ENCODE measurements around the gene ARID1B. TPM values are rescaled to one million over a fixed set of nuclear protein-coding genes. Genes with fewer than 3 reads are reported as not detected.

The ARID1B gene
- total and polyA plus RNA-seq, 2 of the 4 experiments (the other 2 are of a cell fraction): 14.5 to 20.1 TPM

DNA sequence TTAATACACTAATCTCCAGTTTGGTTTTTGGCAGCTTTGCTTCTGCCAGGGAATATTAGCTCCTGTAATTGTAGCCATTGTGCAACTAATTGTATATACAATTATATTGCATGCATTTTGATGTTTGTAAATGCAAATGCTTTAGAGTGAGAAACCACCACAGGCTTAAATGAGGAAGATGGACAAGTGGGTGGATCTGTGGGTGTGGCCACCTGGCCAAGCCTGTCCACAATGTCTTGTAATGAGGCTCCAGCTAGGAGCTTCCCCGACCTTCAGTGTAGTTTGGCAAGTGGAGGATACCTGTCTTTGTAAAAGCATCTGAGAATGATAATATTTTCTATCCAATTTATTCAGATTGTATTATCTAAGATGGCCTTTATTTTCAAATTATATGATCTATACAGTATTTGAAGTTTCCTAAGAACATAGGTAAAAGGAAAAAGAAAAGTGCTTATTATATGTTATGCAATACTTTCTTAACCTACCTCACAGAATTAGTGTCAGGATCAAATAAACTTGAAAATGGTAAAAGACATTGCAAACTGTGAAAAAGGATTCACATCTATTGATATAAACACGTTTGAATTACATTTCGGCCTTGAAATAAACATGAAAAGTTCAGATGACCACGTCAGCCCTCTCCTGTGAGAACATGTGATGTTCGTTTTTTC, 49.3 kb upstream of the ARID1B start:
- Histone ChIP-seq H3K9me1 (ENCODE audit: insufficient read depth, low read length) (no peaks in the 10 kb centered on the region), H3K4me2 (ENCODE audit: low read depth, low read length) (no peak overlapping the region), H4K91ac (ENCODE audit: insufficient read depth, low read depth, low read length) (no peak overlapping the region), H3K36me3 (ENCODE audit: control insufficient read depth, insufficient read depth, low read length) (no peaks in the 10 kb centered on the region), H2BK120ac (ENCODE audit: low read depth, low read length) (no peak overlapping the region), H2AFZ (replicated peaks; ENCODE audit: low read length, poor library complexity) (no peak overlapping the region), H2BK20ac (ENCODE audit: low read depth, low read length) (no peak overlapping the region), H2AK5ac (ENCODE audit: low read depth, low read length) (no peak overlapping the region), H3K4me1 (ENCODE audit: control insufficient read depth, insufficient read depth, low read length) (no peaks in the 10 kb centered on the region), H3K14ac (replicated peaks; ENCODE audit: low read depth, low read length) (no peak overlapping the region), H3K27ac (ENCODE audit: insufficient read depth, low read length) (no peak overlapping the region), H3K79me1 (ENCODE audit: low read depth in 1 of 2, low read length in 2 of 2) (no peaks in the 10 kb centered on the region), H3K9me3 (ENCODE audit: control insufficient read depth, insufficient read depth, low read length) (peaks cover 2% of the 10 kb centered on the region; the same call in 1 of the 2 replicates), H3K23ac (ENCODE audit: low read depth, low read length) (no peak overlapping the region), H3K9ac (ENCODE audit: low read depth, low read length) (no peak overlapping the region), H3K56ac (ENCODE audit: extremely low read depth, insufficient read depth, low read length) (no peak overlapping the region), H4K20me1 (ENCODE audit: insufficient read depth, low read length) (no peaks in the 10 kb centered on the region), H2AK9ac (replicated peaks; ENCODE audit: low read depth, low read length, poor library complexity) (no peak overlapping the region), H2BK15ac (ENCODE audit: low read depth, low read length) (no peak overlapping the region), H3K4ac (ENCODE audit: low read depth, low read length) (no peak overlapping the region), H4K5ac (ENCODE audit: low read depth, low read length) (no peak overlapping the region), H3K18ac (ENCODE audit: low read depth, low read length) (no peak overlapping the region), H3K27me3 (ENCODE audit: control insufficient read depth, insufficient read depth, low read length) (peaks cover 2% of the 10 kb centered on the region; the same call in 1 of the 2 replicates), H3K4me3 (ENCODE audit: insufficient read depth, low read depth, low read length) (no peak overlapping the region), H4K8ac (ENCODE audit: low read depth in 2 of 2, low read length in 2 of 2) (no peak overlapping the region), H2BK5ac (ENCODE audit: low read depth, low read length, poor library complexity, severe bottlenecking) (no peak overlapping the region)
- WGBS, 2 experiments (ENCODE audit: extremely low coverage in 2 of 2, insufficient read length in 1 of 2): no CpG with 5 or more reads among the region's 5 CpGs
- POLR2A ChIA-PET (ENCODE audit: unreplicated experiment): no interaction called here
- ATAC-seq (ENCODE audit: low read depth) (no peak), DNase-seq (no peak)
- no TSS peak for BruUV-seq (replicated peaks)
- TF ChIP-seq MAFK (IDR thresholded peaks at IDR 0.05; ENCODE audit: low read depth, low read length): no peak
- no peak for TF ChIP-seq RAD21 (IDR thresholded peaks at IDR 0.05; ENCODE audit: low read length)
- 0 out of 2 replicates have a peak, but pooled peaks have one; percentile 11 for TF ChIP-seq CEBPB (IDR thresholded peaks at IDR 0.05; ENCODE audit: low read depth, low read length)
- TF ChIP-seq SMC3 (IDR thresholded peaks at IDR 0.05; ENCODE audit: low read depth, low read length): no peak
- TF ChIP-seq CHD1 (IDR thresholded peaks at IDR 0.05; ENCODE audit: low read depth, low read length): no peak
- CTCF ChIA-PET: no interaction called here
- dilution Hi-C loops (cut with HindIII; ENCODE audit: low sequenced_read_pairs, unreplicated experiment) (no loop called here), in situ Hi-C loops (cut with MboI; ENCODE audit: low sequenced_read_pairs) (no loop called here), intact Hi-C loops (cut with micrococcal nuclease) (no loop called here)

Data from IMR-90 (cell line).